ENCODE data around the gene KXD1.
A peak's percentile ranks its signal among the peaks of the same experiment; 100 is the strongest.
"Not testable (repeated sequence)": the region's sequence is repeated elsewhere in the genome, so short reads cannot be mapped to it uniquely, and the experiment has no call there.

Gene KXD1

GRCh38 chr19:18557411-18558201 lies at the start of gene KXD1:
Gene KXD1, plus strand, starts transcription at chr19:18557870. Its CDS starts 4,187 bp downstream, at chr19:18562057.
- peak; percentile 94 for DNase-seq (ENCODE audit: low spot score)

- DNase-seq (ENCODE audit: low spot score): no peak
Observed at GRCh38 chr19:18508585-18508984, 49.1 kb upstream of the KXD1 start.

- DNase-seq (ENCODE audit: low spot score): no peak
Observed at GRCh38 chr19:18510216-18510615, 47.5 kb upstream of the KXD1 start.

- no peak for DNase-seq (ENCODE audit: low spot score)
Observed at GRCh38 chr19:18513868-18514267, 43.8 kb upstream of the KXD1 start.

GRCh38 chr19:18514800-18515682 lies 42.6 kb upstream of the KXD1 start:
- no peak for DNase-seq (ENCODE audit: low spot score)

- no peak for DNase-seq (ENCODE audit: low spot score)
Observed at GRCh38 chr19:18515959-18516358, 41.7 kb upstream of the KXD1 start.

GRCh38 chr19:18517606-18518005 lies 40.1 kb upstream of the KXD1 start:
- DNase-seq (ENCODE audit: low spot score): no peak

GRCh38 chr19:18518639-18519038 lies 39.0 kb upstream of the KXD1 start:
- DNase-seq (ENCODE audit: low spot score): no peak

- no peak for DNase-seq (ENCODE audit: low spot score)
Observed at GRCh38 chr19:18519962-18520847, 37.5 kb upstream of the KXD1 start.

- DNase-seq (ENCODE audit: low spot score): no peak
Observed at GRCh38 chr19:18520848-18521691, 36.6 kb upstream of the KXD1 start.

GRCh38 chr19:18521692-18522123 lies 36.0 kb upstream of the KXD1 start, which contains the start of gene ELL:
Gene ELL, minus strand, starts transcription at chr19:18522070. Its CDS starts 15 bp downstream, at chr19:18522055.
- DNase-seq (ENCODE audit: low spot score): no peak

- peak; percentile 100 for DNase-seq (ENCODE audit: low spot score)
Observed at GRCh38 chr19:18522124-18522861, 35.4 kb upstream of the KXD1 start.

GRCh38 chr19:18522862-18523440 lies 34.7 kb upstream of the KXD1 start:
- not testable (repeated sequence) for DNase-seq (ENCODE audit: low spot score)

GRCh38 chr19:18523841-18524240 lies 33.8 kb upstream of the KXD1 start:
- no peak for DNase-seq (ENCODE audit: low spot score)

- no peak for DNase-seq (ENCODE audit: low spot score)
Observed at GRCh38 chr19:18526316-18526715, 31.4 kb upstream of the KXD1 start.

- no peak for DNase-seq (ENCODE audit: low spot score)
Observed at GRCh38 chr19:18529782-18530181, 27.9 kb upstream of the KXD1 start.

- DNase-seq (ENCODE audit: low spot score): no peak
Observed at GRCh38 chr19:18531485-18531884, 26.2 kb upstream of the KXD1 start.

GRCh38 chr19:18532168-18532890 lies 25.3 kb upstream of the KXD1 start:
- no peak for DNase-seq (ENCODE audit: low spot score)

- no peak for DNase-seq (ENCODE audit: low spot score)
Observed at GRCh38 chr19:18533058-18533457, 24.6 kb upstream of the KXD1 start.
